Measurements from ENCODE around the gene CEBPE. TPM values are rescaled to one million over a fixed set of nuclear protein-coding genes. Genes with fewer than 3 reads are reported as not detected.

CEBPE gene
- total and polyA plus RNA-seq, 2 experiments from 2014 or later: not detected

DNA sequence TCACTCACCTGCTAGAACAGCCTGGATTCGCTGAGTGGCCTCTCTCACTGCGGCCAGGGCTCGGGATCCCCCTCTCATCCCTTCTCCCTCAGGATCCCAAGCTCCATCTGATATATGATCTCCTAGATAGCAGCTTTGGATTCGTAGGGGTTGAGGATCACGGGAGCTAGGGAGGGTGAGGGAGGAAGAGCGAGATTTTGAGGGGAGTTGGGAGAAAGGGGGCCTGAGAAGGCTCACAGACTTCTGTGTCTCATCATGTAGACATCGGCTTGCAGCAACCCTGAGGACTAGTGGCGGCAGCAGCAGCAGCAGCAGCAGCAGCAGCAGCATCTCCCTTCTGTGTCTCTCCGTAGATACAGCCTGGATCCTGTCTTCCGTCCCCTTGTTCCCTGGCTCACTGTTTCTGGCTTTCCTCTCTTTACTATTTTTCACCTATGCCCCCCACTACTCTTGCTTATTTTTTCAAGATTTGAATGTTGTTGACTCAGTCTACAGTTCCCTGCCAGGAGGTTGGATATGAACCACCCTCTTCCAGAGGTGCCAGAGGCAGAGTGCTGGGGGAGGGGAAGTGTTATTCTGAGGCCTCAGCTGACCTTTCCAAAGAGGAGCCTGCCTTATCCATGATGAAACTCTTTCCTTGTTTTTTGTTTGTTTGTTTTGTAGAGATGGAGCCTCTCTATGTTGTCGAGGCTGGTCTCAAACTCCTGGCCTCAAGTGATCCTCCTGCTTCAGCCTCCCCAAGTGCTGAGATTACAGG lies 14.3 kb downstream of the CEBPE start, which contains the start of gene CIROP:
Gene CIROP, minus strand, starts transcription at position 399 of the 757 bp plus-strand sequence. Its CDS starts 69 bp downstream, at position 330.
- DNase-seq (ENCODE audit: low read depth in 1 of 2, low spot score in 1 of 2): no peak
- Histone ChIP-seq H3K36me3 (no peaks in the 10 kb centered on the region), H3K27ac (no peak within 1 kb of the TSS), H3K9me3 (ENCODE audit: low read depth) (no peaks in the 10 kb centered on the region), H3K4me3 (no peak within 1 kb of the TSS), H3K27me3 (no peaks in the 10 kb centered on the region), H3K4me1 (ENCODE audit: low read depth) (peaks cover 4% of the 10 kb centered on the region)
- TF ChIP-seq, protein P1, sequence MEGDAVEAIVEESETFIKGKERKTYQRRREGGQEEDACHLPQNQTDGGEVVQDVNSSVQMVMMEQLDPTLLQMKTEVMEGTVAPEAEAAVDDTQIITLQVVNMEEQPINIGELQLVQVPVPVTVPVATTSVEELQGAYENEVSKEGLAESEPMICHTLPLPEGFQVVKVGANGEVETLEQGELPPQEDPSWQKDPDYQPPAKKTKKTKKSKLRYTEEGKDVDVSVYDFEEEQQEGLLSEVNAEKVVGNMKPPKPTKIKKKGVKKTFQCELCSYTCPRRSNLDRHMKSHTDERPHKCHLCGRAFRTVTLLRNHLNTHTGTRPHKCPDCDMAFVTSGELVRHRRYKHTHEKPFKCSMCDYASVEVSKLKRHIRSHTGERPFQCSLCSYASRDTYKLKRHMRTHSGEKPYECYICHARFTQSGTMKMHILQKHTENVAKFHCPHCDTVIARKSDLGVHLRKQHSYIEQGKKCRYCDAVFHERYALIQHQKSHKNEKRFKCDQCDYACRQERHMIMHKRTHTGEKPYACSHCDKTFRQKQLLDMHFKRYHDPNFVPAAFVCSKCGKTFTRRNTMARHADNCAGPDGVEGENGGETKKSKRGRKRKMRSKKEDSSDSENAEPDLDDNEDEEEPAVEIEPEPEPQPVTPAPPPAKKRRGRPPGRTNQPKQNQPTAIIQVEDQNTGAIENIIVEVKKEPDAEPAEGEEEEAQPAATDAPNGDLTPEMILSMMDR (IDR thresholded peaks at IDR 0.05; ENCODE audit: low read depth, low read length): no peak

DNA sequence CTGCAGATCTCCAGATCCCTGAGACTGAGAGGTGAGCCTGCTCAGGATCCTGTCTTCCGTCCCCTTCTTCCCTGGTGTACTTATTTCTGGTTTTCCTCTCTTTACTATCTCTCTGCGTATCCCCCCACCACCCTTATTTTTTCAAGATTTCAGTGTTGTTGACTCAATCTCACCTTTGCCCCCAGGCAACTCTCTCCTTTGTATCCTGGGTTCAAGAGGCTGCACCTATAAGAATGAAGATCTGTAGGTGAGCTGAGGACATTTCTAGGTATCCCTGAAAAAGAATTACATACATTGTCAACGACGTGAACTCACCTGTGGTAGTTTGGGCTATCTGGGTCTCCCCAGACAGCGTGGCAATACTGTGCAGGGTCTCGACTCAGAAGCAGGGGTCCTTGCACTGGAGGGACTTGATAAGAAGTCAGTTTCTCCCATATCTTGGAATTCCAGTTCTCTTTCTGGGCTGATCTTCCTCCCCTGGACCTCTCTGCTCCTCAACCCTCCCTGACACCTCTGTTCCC lies 14.9 kb downstream of the CEBPE start:
- H3K4me3 ChIP-seq: no peak overlapping the region
- H3K27me3 ChIP-seq: no peaks in the 10 kb centered on the region
- no peak overlapping the region for H3K27ac ChIP-seq
- peaks cover 4% of the 10 kb centered on the region for H3K4me1 ChIP-seq (ENCODE audit: low read depth)
- no peak for DNase-seq (ENCODE audit: low read depth in 1 of 2, low spot score in 1 of 2)
- no peaks in the 10 kb centered on the region for H3K9me3 ChIP-seq (ENCODE audit: low read depth)
- TF ChIP-seq, protein P1 (IDR thresholded peaks at IDR 0.05; ENCODE audit: low read depth, low read length): no peak
- no peaks in the 10 kb centered on the region for H3K36me3 ChIP-seq

DNA sequence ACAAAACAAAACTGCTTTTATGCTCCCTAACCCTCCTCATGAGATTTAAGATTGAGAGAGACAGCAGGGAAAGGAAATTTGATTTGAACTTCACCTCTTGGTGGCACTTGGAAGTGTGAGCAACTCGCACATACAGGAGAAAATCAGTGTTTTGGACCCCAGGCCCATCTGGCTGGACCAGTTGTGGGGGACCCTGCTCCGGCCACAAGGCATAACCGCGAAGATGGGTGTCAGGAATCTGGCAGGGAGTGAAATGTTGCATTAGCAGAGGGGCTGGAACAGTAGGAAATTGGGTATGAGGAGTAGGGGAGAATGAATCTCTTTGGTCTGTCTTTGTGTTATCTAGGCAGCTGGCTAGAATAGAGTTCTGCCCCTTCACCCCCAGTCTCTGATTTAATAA lies 15.5 kb downstream of the CEBPE start:
- no peak for DNase-seq (ENCODE audit: low read depth in 1 of 2, low spot score in 1 of 2)
- TF ChIP-seq, protein P1 (IDR thresholded peaks at IDR 0.05; ENCODE audit: low read depth, low read length): no peak

DNA sequence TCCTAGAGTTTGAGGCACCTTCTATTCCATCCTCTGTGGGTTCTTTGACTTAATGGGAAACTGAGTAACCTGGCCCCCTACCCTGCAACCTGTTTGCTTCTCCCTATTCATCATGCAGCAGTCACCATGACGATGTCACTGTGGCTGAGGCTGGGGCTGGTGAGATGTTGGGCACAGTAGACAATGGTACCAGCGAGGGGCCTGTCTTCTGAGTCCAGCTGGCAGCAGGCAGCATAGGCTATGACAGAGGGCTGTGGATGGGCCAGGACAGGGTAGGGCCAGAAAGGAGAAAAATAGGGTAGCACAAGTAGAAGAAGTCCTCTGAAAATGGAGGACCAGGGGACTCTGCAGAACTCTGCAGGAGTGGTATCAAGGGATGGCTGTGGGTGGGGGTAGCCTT lies 16.3 kb downstream of the CEBPE start:
- peaks cover 4% of the 10 kb centered on the region for H3K4me1 ChIP-seq (ENCODE audit: low read depth)
- peaks cover 4% of the 10 kb centered on the region for H3K36me3 ChIP-seq
- no peak overlapping the region for H3K4me3 ChIP-seq
- TF ChIP-seq, protein P1 (IDR thresholded peaks at IDR 0.05; ENCODE audit: low read depth, low read length): no peak
- DNase-seq (ENCODE audit: low read depth in 1 of 2, low spot score in 1 of 2): no peak
- no peaks in the 10 kb centered on the region for H3K9me3 ChIP-seq (ENCODE audit: low read depth)
- no peaks in the 10 kb centered on the region for H3K27me3 ChIP-seq
- no peak overlapping the region for H3K27ac ChIP-seq

More for the DNA sequence above, 15.5 kb downstream of the CEBPE start:
- peaks cover 4% of the 10 kb centered on the region for H3K4me1 ChIP-seq (ENCODE audit: low read depth)
- no peak overlapping the region for H3K4me3 ChIP-seq
- no peak overlapping the region for H3K27ac ChIP-seq
- no peaks in the 10 kb centered on the region for H3K9me3 ChIP-seq (ENCODE audit: low read depth)
- H3K27me3 ChIP-seq: no peaks in the 10 kb centered on the region
- no peaks in the 10 kb centered on the region for H3K36me3 ChIP-seq

DNA sequence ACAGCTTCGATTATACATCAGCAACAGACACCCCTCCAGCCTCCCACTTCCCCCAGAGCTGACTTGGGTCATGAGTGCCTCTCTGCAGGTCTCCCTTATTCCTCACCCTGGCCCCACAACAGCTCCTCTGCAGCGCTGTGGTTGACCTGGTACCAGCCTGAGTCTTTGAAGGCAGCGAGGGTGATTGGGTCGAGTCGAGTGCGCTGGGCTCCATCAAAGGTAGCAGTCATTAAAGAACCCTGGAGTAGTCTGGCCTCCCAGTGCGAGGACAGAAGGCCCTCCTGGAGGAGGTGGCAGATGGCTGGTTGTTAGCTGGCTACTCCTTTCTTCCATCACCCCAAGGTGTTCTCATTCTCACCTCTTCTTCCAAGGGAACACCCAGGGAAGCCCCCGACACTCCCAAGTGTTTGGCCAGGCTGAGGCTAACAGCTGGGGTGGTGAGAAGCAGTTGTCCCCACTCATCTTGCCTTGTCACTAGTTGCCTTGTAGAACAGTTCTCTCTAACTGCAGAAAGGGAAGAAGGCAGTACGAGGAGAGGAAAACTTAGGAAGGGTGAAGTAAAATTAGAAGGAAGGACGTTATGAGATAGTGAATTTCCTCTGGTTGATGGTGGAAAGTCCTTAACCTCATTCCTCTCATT lies 16.9 kb downstream of the CEBPE start:
- no peak overlapping the region for H3K27ac ChIP-seq
- H3K27me3 ChIP-seq: no peaks in the 10 kb centered on the region
- H3K4me3 ChIP-seq: no peak overlapping the region
- TF ChIP-seq, protein P1 (IDR thresholded peaks at IDR 0.05; ENCODE audit: low read depth, low read length): no peak
- DNase-seq (ENCODE audit: low read depth in 1 of 2, low spot score in 1 of 2): no peak
- no peaks in the 10 kb centered on the region for H3K9me3 ChIP-seq (ENCODE audit: low read depth)
- peaks cover 7% of the 10 kb centered on the region for H3K36me3 ChIP-seq
- peaks cover 4% of the 10 kb centered on the region for H3K4me1 ChIP-seq (ENCODE audit: low read depth)
